ENCODE data around the gene CNN1. TPM values are rescaled to one million over a fixed set of nuclear protein-coding genes. Genes with fewer than 3 reads are reported as not detected.
A peak's percentile ranks its signal among the peaks of the same experiment; 100 is the strongest.

Gene CNN1
- total and polyA plus RNA-seq, 2 of the 4 experiments (the other 2 are of a cell fraction), result 102 to 196 TPM

DNA sequence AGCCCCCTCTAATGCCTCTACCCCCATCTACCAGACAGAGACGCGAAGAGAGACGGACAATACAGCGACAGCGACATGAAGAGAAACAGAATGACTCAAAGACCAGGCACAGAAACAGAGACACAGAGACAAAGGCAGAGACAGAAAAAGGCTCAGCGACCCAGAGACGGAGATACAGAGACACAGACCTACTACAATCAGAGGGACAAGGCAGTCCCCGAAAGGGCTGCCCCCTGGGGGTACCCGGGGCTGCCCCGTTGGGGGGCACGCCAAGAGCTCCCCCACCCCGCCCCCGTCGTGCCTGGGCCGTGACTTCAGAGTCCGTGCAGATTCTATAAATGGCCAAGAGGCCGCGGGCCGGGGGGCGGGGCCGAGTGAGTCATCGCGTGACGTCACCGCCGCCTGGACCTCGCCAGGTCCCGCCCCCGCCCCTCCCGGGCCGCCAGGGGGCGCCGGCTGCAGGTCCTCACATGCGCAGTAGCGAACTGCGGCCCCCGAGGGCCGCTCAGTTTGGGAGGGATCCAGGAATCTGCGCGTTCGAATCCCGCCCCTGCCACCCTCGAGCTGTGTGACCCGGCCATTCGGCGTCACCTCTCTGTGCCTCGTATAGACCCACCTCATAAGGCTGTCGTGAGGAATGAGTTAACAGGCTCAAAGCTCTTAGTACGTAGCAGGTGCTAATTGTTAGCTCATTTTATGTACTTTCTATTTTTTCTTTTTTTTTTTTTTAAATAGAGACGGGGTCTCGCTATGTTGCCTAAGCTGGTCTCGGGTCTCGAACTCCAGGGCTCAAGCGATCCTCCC, 2.7 kb upstream of the CNN1 start:
- POLR2A ChIA-PET (ENCODE audit: unreplicated experiment), result no interaction called here
- 0 out of 2 replicates have a peak, but pooled peaks have one; percentile 40 for TF ChIP-seq POLR2A (IDR thresholded peaks at IDR 0.05; ENCODE audit: low read depth, low read length)
- no peak for TF ChIP-seq MXI1 (IDR thresholded peaks at IDR 0.05; ENCODE audit: borderline replicate concordance, low read depth, low read length)
- TF ChIP-seq, protein P1, sequence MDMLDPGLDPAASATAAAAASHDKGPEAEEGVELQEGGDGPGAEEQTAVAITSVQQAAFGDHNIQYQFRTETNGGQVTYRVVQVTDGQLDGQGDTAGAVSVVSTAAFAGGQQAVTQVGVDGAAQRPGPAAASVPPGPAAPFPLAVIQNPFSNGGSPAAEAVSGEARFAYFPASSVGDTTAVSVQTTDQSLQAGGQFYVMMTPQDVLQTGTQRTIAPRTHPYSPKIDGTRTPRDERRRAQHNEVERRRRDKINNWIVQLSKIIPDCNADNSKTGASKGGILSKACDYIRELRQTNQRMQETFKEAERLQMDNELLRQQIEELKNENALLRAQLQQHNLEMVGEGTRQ (IDR thresholded peaks at IDR 0.05; ENCODE audit: low read depth, low read length), result no peak
- peak; percentile 58 for TF ChIP-seq SMC3 (IDR thresholded peaks at IDR 0.05; ENCODE audit: low read depth, low read length)
- TF ChIP-seq, protein P2, sequence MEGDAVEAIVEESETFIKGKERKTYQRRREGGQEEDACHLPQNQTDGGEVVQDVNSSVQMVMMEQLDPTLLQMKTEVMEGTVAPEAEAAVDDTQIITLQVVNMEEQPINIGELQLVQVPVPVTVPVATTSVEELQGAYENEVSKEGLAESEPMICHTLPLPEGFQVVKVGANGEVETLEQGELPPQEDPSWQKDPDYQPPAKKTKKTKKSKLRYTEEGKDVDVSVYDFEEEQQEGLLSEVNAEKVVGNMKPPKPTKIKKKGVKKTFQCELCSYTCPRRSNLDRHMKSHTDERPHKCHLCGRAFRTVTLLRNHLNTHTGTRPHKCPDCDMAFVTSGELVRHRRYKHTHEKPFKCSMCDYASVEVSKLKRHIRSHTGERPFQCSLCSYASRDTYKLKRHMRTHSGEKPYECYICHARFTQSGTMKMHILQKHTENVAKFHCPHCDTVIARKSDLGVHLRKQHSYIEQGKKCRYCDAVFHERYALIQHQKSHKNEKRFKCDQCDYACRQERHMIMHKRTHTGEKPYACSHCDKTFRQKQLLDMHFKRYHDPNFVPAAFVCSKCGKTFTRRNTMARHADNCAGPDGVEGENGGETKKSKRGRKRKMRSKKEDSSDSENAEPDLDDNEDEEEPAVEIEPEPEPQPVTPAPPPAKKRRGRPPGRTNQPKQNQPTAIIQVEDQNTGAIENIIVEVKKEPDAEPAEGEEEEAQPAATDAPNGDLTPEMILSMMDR (conservative IDR thresholded peaks at IDR 0.05; ENCODE audit: low read depth, low read length), result peak; percentile 99
- TF ChIP-seq, protein P3, sequence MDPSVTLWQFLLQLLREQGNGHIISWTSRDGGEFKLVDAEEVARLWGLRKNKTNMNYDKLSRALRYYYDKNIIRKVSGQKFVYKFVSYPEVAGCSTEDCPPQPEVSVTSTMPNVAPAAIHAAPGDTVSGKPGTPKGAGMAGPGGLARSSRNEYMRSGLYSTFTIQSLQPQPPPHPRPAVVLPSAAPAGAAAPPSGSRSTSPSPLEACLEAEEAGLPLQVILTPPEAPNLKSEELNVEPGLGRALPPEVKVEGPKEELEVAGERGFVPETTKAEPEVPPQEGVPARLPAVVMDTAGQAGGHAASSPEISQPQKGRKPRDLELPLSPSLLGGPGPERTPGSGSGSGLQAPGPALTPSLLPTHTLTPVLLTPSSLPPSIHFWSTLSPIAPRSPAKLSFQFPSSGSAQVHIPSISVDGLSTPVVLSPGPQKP (IDR thresholded peaks at IDR 0.05; ENCODE audit: borderline replicate concordance, low read depth, low read length), result no peak
- TF ChIP-seq RFX5 (IDR thresholded peaks at IDR 0.05; ENCODE audit: low read depth, low read length), result no peak
- peak; percentile 19; the same call in 1 of the 2 replicates for TF ChIP-seq RAD21 (IDR thresholded peaks at IDR 0.05; ENCODE audit: low read length)
- no peak for TF ChIP-seq NFE2L2 (IDR thresholded peaks at IDR 0.05; ENCODE audit: low read depth, low read length)
- TF ChIP-seq MAZ (IDR thresholded peaks at IDR 0.05; ENCODE audit: borderline replicate concordance, low read depth, low read length), result peak; percentile 92
- no peak for TF ChIP-seq MAFK (IDR thresholded peaks at IDR 0.05; ENCODE audit: low read depth, low read length)
- TF ChIP-seq FOS (IDR thresholded peaks at IDR 0.05; ENCODE audit: low read depth, low read length), result peak; percentile 97
- TF ChIP-seq BHLHE40 (IDR thresholded peaks at IDR 0.05; ENCODE audit: low read depth, low read length), result peak; percentile 71

More for the DNA sequence above, 2.7 kb upstream of the CNN1 start:
- H2AK9ac ChIP-seq (replicated peaks; ENCODE audit: low read depth, low read length, poor library complexity), result peak overlapping the region; percentile 94
- H4K91ac ChIP-seq (ENCODE audit: insufficient read depth, low read depth, low read length), result peak overlapping the region; percentile 99
- H3K4me1 ChIP-seq (ENCODE audit: control insufficient read depth, insufficient read depth, low read length), result peaks cover 22% of the 10 kb centered on the region
- in situ Hi-C loops (cut with MboI; ENCODE audit: low sequenced_read_pairs) (no loop called here), intact Hi-C loops (cut with micrococcal nuclease) (loop anchor here (2.0 kb wide), 1 partner anchor 51 kb away; no protein-coding TSS in a partner anchor), dilution Hi-C loops (cut with HindIII; ENCODE audit: low sequenced_read_pairs, unreplicated experiment) (no loop called here)
- H4K5ac ChIP-seq (ENCODE audit: low read depth, low read length), result peak overlapping the region; percentile 99
- peak; percentile 88 for DNase-seq
- WGBS, 2 experiments (ENCODE audit: extremely low coverage in 2 of 2, insufficient read length in 1 of 2), result 0% methylated on average over 20 of the region's 54 CpGs; no CpG with 5 or more reads in 1 of the 2 experiments
- H2AK5ac ChIP-seq (ENCODE audit: low read depth, low read length), result peak overlapping the region; percentile 98
- peak overlapping the region; percentile 88 for H3K56ac ChIP-seq (ENCODE audit: extremely low read depth, insufficient read depth, low read length)
- H3K36me3 ChIP-seq (ENCODE audit: control insufficient read depth, insufficient read depth, low read length), result peaks cover under 1% of the 10 kb centered on the region; the same call in 1 of the 2 replicates
- H2BK5ac ChIP-seq (ENCODE audit: low read depth, low read length, poor library complexity, severe bottlenecking), result peak overlapping the region; percentile 94
- CTCF ChIA-PET, result interaction anchor here (0.5 to 1.0 kb wide), 4 partner anchors 22 to 455 kb away, joined by 3 to 6 read pairs (median 4); partner anchors contain the start of gene SWSAP1
- H3K27ac ChIP-seq (ENCODE audit: insufficient read depth, low read length), result peak overlapping the region; percentile 92
- H2BK15ac ChIP-seq (ENCODE audit: low read depth, low read length), result peak overlapping the region; percentile 99
- H2BK20ac ChIP-seq (ENCODE audit: low read depth, low read length), result peak overlapping the region; percentile 97
- peak overlapping the region; percentile 29 for H3K4me3 ChIP-seq (ENCODE audit: insufficient read depth, low read depth, low read length)
- peak overlapping the region; percentile 100 for H3K14ac ChIP-seq (replicated peaks; ENCODE audit: low read depth, low read length)
- H3K9me1 ChIP-seq (ENCODE audit: insufficient read depth, low read length), result peaks cover 17% of the 10 kb centered on the region
- H2AFZ ChIP-seq (replicated peaks; ENCODE audit: low read length, poor library complexity), result peak overlapping the region; percentile 93
- peaks cover 7 to 27% of the 10 kb centered on the region in 2 experiments for H3K79me1 ChIP-seq (ENCODE audit: low read depth in 1 of 2, low read length in 2 of 2)
- H4K8ac ChIP-seq (ENCODE audit: low read depth in 2 of 2, low read length in 2 of 2), result peak overlapping the region; percentile 93 to 98
- peaks cover 3% of the 10 kb centered on the region; the same call in 1 of the 2 replicates for H4K20me1 ChIP-seq (ENCODE audit: insufficient read depth, low read length)
- peak overlapping the region; percentile 97 for H3K18ac ChIP-seq (ENCODE audit: low read depth, low read length)
- H3K23ac ChIP-seq (ENCODE audit: low read depth, low read length), result peak overlapping the region; percentile 92
- peak overlapping the region; percentile 74 for H3K9ac ChIP-seq (ENCODE audit: low read depth, low read length)
- H2BK120ac ChIP-seq (ENCODE audit: low read depth, low read length), result peak overlapping the region; percentile 99
- BruUV-seq (replicated peaks), result no TSS peak
- H3K9me3 ChIP-seq (ENCODE audit: control insufficient read depth, insufficient read depth, low read length), result no peaks in the 10 kb centered on the region
- peak overlapping the region; percentile 83 for H3K4me2 ChIP-seq (ENCODE audit: low read depth, low read length)
- no peaks in the 10 kb centered on the region for H3K27me3 ChIP-seq (ENCODE audit: control insufficient read depth, insufficient read depth, low read length)
- peak; percentile 49 for ATAC-seq (ENCODE audit: low read depth)
- H3K4ac ChIP-seq (ENCODE audit: low read depth, low read length), result peak overlapping the region; percentile 99

All from IMR-90 (cell line).